ENCODE results near the gene UBL4B.

The UBL4B gene

DNA sequence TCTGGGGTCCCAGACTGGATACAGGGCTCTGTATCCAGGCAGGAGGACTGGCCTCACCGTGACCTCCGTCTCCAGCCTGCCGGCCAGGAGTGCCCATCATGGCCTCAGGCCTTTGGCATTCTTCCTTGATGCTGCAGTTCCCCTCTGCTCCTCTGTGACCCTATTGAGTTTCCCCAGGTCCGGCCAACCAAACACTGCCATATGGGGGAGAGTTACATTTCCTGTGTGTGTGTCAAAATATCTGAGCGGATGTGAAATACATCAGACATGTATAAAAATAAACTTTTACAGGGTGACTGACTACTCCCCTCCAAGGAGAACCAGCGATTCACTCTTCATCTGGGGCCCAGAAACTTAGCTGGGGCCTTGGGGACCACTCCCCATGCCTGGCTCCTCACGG, 10.2 kb upstream of the UBL4B start:
- DNase-seq (ENCODE audit: extremely low read depth, insufficient read length) = peak; percentile 28
- Histone ChIP-seq H3K4me3 (replicated peaks; ENCODE audit: low read depth, low read length) (no peak overlapping the region), H3K36me3 (ENCODE audit: control insufficient read depth, insufficient read depth, low read length) (no peaks in the 10 kb centered on the region), H3K27me3 (replicated peaks; ENCODE audit: control insufficient read depth, insufficient read depth, low read length) (no peaks in the 10 kb centered on the region)
- TF ChIP-seq, protein P1, sequence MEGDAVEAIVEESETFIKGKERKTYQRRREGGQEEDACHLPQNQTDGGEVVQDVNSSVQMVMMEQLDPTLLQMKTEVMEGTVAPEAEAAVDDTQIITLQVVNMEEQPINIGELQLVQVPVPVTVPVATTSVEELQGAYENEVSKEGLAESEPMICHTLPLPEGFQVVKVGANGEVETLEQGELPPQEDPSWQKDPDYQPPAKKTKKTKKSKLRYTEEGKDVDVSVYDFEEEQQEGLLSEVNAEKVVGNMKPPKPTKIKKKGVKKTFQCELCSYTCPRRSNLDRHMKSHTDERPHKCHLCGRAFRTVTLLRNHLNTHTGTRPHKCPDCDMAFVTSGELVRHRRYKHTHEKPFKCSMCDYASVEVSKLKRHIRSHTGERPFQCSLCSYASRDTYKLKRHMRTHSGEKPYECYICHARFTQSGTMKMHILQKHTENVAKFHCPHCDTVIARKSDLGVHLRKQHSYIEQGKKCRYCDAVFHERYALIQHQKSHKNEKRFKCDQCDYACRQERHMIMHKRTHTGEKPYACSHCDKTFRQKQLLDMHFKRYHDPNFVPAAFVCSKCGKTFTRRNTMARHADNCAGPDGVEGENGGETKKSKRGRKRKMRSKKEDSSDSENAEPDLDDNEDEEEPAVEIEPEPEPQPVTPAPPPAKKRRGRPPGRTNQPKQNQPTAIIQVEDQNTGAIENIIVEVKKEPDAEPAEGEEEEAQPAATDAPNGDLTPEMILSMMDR (IDR thresholded peaks at IDR 0.05; ENCODE audit: insufficient read depth, low read length, poor library complexity, severe bottlenecking) = no peak

DNA sequence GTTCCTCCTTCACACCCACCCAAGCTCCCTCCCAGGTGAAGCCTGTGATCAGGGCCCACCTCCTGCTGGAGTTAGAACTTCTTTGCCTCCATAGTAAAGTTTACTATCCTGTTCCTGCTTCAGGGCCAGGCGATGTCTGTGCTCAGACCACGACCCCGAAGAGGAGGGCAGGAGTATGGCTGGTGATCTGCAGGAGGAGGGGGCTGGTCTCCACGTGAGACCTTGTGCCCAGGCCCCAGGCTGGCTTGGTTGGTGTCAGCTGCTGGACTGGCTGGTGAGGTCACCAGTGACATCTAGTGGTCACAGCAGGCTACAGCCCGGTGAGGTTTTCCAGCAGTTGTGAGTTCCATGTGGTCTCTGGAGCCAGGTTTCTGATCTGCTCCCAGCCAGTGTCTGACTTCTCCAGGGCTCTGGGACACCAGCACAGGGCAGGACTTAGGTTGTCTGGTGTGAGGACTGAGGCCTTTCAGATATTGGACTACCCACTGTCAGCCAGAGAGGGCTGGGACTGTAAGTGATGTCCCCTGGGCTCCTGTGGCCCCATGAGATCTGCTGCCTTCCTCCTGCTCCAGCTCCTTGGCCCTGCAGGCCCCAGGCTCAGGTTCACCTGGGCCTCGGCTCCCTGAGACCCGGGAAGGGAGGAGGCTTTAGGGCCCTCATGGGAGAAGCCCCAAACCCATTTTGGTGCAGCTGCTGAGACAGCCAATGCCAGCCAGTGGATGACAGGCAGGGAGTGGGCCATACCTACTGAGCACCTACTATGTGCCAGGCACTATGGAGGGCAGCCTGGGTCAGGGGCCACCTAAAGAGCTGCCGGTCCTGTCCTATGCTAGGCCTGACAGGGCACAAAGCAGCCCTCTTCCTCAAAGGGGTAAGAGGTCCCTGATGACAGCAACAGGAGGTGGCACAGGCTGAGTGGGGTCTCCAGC, 6.0 kb upstream of the UBL4B start:
- TF ChIP-seq, protein P1 (IDR thresholded peaks at IDR 0.05; ENCODE audit: insufficient read depth, low read length, poor library complexity, severe bottlenecking) = peak; percentile 92
- Histone ChIP-seq H3K4me3 (replicated peaks; ENCODE audit: low read depth, low read length) (no peak overlapping the region), H3K27me3 (replicated peaks; ENCODE audit: control insufficient read depth, insufficient read depth, low read length) (no peaks in the 10 kb centered on the region), H3K36me3 (ENCODE audit: control insufficient read depth, insufficient read depth, low read length) (no peaks in the 10 kb centered on the region)
- DNase-seq (ENCODE audit: extremely low read depth, insufficient read length) = peak; percentile 32

DNA sequence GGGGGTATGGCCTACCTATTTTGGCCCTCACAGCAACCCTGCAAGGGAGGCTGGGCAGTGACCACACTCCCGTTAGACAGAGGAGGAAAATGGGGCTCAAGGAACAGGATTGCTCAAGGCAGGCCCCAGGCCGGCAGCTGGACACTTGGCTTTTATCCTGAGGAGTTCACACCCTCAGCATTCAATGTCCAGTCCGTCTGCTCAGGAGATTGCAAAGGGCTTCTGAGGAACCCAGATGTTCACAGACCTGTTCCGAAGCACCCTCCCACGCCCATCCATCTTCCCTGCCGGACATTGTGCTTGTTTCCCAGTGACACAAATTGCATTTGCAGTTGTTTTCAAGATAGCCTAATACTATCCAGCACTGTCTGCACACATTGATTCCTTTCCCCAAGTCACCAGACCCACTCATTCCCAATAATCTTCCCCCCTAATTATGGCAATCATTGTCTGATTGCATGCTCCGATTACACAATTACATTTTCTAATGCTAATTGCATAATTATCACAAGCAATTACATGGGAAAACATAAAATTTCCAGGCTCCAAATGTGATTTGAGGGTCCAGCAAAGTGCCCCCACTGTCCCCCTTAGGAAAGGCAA, 4.3 kb upstream of the UBL4B start:
- TF ChIP-seq, protein P1 (IDR thresholded peaks at IDR 0.05; ENCODE audit: insufficient read depth, low read length, poor library complexity, severe bottlenecking) = no peak
- Histone ChIP-seq H3K27me3 (replicated peaks; ENCODE audit: control insufficient read depth, insufficient read depth, low read length) (peaks cover 2% of the 10 kb centered on the region; the same call in 1 of the 2 replicates), H3K4me3 (replicated peaks; ENCODE audit: low read depth, low read length) (no peak overlapping the region), H3K36me3 (ENCODE audit: control insufficient read depth, insufficient read depth, low read length) (no peaks in the 10 kb centered on the region)
- DNase-seq (ENCODE audit: extremely low read depth, insufficient read length) = no peak

DNA sequence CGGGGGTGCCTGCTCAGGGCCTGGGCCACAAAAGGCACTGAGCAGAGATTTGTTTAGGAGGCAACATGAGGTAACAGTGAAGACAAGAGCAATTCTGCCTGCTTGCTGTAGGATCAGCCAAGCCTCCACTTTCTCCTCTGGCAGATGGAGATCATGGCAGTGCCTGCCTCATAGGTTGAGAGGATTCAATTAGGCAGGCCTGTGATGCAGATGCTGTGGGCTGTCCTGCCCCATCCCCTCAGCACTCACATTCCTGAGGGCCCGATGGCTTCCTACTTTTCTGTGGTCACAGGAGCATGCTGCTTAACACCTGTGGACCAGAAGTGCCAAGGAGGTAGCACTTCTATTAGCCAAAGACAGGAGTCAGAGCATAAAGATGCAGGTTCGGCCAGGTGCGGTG, 1.2 kb upstream of the UBL4B start:
- Histone ChIP-seq H3K27me3 (replicated peaks; ENCODE audit: control insufficient read depth, insufficient read depth, low read length) (peaks cover 9% of the 10 kb centered on the region), H3K4me3 (replicated peaks; ENCODE audit: low read depth, low read length) (no peak overlapping the region), H3K36me3 (ENCODE audit: control insufficient read depth, insufficient read depth, low read length) (no peaks in the 10 kb centered on the region)
- DNase-seq (ENCODE audit: extremely low read depth, insufficient read length) = no peak
- TF ChIP-seq, protein P1 (IDR thresholded peaks at IDR 0.05; ENCODE audit: insufficient read depth, low read length, poor library complexity, severe bottlenecking) = no peak

DNA sequence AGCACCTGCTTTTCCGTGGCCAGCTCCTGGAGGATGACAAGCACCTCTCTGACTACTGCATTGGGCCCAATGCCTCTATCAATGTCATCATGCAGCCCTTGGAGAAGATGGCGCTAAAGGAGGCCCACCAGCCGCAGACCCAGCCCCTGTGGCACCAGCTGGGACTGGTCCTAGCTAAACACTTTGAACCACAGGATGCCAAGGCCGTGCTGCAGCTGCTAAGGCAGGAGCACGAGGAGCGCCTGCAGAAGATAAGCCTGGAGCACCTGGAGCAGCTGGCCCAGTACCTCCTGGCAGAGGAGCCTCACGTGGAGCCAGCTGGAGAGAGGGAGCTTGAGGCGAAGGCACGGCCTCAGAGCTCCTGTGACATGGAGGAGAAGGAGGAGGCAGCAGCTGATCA, 413 bp downstream of the UBL4B start:
- TF ChIP-seq, protein P1 (IDR thresholded peaks at IDR 0.05; ENCODE audit: insufficient read depth, low read length, poor library complexity, severe bottlenecking) = no peak
- H3K27me3 ChIP-seq (replicated peaks; ENCODE audit: control insufficient read depth, insufficient read depth, low read length) = peaks cover 9% of the 10 kb centered on the region
- no peak overlapping the region for H3K4me3 ChIP-seq (replicated peaks; ENCODE audit: low read depth, low read length)
- no peaks in the 10 kb centered on the region for H3K36me3 ChIP-seq (ENCODE audit: control insufficient read depth, insufficient read depth, low read length)
- no peak for DNase-seq (ENCODE audit: extremely low read depth, insufficient read length)

Data from GM06990 (cell line).